Measurements from ENCODE around the gene IL7R.

GRCh38 chr5:35878079-35878478 is 21.4 kb downstream of the IL7R start:
- TF ChIP-seq CTCF (IDR thresholded peaks at IDR 0.05) (no peak), POLR2A (IDR thresholded peaks at IDR 0.05) (no peak)

All from right lobe of liver (tissue), 4 donors.